NCI-H748 treated with DMSO at 0.1 percent for 48 hours (cell line): ENCODE measurements around the gene P2RY12.
"Not testable (repeated sequence)": the region's sequence is repeated elsewhere in the genome, so short reads cannot be mapped to it uniquely, and the experiment has no call there.

ENCODE experiments used
- DNase-seq: peaks from one replicate; lab custom pipeline; 2025; lab: John Stamatoyannopoulos, UW

Gene P2RY12

DNA sequence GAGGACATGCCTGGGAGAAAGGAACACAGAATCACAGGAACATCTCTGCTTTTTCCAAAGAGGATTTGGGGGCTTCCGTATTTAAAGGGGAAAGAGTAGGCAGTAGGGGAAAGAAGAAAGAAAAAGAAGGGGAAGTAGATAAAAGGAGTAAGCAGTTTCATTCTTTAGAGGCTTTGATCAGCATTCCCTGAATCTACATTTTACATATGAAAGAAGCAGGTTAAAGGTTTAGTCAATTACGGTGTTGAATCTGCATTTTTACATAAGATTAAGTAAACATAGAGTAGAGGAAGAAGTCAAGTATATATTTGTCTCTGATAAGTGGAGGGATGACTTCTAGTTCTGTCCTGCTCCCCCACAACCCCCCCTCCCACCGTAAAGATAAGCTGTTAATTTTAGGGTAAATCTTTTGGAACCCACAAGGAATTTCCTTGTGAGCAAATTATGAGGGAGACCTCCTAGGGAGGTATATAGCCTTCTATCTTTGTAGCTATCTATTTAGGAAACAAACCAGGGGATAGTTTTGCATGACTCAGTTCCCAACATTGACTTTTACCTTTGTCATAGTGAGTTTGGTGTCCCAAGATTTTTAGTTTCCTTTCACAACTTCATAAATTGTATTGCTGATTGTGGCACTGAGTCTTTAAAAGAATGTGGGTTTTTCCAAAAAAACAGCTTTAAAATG lies 8.7 kb upstream of the P2RY12 start:
- DNase-seq = no peak

DNA sequence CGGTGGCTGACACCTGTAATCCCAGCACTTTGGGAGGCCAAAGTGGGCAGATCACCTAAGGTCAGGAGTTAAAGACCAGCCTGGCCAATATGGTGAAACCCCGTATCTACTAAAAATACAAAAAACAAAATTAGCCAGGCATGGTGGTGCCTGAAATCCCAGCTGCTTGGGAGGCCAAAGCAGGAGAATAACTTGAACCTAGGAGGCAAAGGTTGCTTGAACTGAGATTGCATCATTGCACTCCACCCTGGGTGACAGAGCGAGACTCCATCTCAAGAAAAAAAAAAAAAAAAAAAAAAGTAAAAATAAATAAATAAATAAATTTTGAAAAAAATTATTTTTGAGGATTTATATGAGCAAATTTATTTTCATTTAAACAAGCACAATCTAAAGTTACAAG lies 7.6 kb upstream of the P2RY12 start:
- DNase-seq = not testable (repeated sequence)

DNA sequence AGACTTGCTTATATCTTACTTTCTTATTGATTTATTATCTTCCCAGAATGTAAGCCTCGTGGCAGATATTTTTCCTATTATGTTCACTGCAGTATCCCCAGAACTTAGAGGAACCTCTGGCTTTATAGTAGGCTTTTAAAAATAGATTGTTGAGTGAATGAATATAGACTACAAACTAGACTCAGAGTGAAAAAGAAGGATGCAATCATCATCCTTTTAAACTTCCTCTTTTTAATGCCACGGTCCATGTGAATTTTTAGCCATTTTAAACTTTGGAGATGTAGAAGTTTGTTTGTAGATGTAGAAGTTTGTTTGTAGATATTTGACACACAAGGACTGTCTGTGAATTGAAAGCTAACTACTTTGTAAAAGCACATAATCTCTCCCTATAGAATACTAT lies 7.2 kb upstream of the P2RY12 start:
- no peak for DNase-seq

DNA sequence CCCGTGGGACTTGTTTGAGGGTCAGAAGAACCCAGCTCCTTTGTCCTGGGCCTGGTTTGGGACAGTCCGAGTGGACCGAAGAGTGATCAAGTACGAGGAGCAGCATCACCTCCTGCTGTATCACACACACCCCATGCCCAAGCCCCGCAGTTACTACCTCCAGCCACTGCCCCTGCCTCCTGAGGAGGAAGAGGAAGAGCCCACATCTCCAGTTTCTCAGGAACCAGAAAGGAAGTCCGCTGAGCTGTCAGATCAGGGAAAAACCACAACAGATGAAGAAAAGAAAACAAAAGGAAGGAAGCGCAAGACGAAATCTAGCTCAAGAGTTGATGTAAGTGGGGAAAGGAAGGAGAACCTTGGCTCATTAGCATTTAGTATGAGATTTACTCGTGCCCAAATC lies 3.3 kb upstream of the P2RY12 start:
- no peak for DNase-seq

DNA sequence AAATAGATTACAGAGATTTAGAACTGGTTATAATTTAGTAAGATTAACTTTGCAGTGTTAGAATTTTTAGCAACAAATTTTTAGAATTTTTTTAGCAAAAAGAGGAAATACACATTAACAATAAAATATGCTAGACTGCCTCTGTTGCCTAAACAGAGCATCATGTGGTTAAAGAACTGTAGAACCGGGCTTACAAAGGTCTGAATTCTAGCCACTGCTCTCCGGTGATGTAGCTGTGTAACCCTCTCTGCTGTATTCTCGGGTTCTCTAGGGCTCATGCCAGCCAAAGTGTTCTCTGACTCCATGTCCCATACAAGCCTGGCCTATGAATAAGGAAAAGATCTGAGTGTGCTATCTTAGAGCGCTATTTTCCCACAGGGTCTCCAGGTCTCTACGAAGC lies 2.9 kb upstream of the P2RY12 start:
- DNase-seq = no peak

DNA sequence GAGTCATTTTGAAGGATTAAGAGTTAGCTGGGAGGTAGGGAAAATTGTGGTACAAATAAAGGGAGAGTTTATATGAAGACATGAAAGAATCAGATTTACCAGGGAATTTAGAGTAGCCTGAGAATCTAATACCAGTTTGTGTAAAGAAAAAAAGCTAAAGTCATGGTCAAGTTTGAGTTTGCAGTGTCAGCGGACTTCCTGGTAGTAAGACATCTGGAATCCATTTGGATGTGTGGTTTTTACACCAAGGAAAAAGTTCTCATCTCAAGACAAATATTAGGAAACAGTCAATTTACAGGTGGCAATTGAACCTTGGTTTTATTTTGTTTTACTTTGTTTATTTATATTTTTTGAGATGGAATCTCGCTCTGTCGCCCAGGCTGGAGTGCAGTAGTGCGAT lies 1.5 kb upstream of the P2RY12 start:
- no peak for DNase-seq

DNA sequence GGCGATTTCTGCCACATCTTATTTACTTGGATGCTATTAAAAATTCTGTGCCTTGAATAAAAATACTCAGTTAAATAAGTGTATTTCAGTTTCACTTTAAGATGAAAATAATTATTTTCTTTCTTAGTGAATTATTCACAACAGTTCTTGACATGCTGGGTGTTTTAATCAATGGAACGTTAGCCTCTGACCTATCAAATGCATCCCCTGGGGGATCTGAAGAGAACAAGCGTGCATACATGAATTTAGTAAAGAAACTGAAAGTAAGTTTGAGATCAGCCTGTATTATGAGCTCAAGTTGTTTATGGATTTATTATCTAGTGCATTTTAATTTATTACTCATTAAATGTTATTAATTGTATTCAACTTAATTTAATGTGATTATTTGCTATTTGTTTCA lies 597 bp downstream of the P2RY12 start:
- DNase-seq = no peak

DNA sequence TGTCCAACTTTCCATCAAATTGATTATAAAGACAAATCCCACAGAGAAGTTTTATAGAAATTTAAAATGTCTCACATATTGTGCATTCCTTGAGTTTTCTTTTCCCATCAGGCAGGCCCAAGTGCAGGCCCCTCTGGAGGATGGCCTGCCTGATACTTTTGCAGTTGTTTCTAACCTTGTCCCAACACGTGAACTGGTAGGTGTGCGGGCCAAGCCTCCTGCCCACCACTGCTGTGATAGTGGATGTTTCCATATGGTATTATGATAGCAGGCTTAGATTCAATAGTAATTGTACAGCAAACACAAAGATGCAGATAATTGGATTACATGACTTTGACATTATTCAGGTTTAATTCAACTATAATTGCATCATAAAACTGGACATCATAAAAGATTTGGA lies 1.4 kb downstream of the P2RY12 start:
- DNase-seq = no peak

DNA sequence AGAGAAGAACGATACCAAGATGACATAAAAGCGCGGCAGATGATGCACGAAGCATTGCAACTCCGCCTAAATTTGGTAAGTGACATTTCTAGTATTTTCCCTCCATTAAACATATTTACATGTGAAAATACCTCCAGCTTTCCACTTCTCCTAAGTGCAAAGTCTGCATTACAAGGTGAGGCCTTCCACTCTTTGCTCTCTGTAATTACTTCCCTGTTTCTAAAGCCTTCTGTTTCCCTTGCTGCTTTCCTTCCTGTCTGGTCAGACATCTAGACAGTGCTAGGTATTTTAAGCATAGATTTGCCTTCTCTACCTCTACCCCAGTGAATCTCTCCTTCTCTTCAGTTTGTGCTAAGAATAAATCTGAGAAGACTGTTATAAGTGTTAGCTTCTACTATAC lies 1.9 kb downstream of the P2RY12 start:
- DNase-seq = no peak

DNA sequence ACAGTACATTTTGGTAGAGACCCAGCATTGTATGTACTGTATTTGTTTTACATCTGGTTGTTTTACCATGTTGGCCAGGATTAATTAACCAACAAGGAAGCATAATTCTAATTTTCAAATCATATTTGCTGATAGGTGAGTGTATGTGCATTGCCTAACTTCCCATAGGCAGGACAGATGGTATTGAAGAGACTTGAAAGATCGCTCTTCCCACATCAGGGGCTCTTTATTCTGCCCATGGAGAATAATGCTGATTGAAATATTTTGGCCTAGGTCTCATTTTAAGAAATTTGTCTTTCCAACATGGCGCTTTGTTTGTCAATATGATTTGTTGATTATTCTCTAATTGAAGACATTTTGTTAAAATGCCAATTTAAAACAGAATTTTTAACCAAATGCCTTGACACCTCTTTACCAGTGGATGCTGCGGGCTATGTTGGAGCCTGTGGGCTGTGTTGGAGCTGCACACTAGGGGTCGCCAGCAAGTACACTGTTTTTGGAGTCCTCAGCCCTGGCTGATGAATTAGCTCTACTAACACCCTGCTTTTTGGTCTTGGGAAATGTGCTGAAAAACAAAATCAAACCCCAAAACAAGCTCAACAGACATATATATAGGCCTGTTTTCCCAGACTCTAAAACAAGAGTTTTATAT lies 5.3 kb downstream of the P2RY12 start:
- no peak for DNase-seq

DNA sequence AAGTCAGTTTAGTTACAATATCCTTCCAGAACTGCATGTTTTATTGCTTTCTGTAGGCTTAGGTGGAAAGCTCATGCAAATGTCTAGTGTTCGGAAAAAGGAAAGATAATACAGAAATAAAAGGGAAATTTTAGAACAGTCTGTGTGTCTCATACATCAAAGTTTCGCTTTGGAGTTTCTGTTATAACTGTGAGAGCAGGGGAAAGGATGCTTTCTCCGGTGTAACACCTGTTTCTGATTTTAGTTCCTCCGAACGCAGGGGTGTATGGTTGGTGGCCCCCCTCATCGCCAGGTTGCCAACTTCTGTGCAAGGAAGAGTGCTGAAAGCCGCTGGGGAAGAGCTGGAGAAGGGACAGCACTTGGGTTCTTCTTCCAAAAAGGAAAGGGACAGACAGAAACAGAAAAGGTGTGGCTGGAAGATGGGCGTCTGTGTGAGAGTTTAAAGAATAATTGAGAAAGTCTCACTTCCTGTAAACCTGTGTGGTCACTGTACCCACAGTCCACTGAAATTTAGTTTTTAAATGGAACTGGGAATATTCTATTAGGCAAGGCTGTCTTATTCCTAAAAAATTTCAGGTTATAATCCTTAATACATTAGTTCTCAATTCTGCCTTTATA lies 6.7 kb downstream of the P2RY12 start:
- no peak for DNase-seq

DNA sequence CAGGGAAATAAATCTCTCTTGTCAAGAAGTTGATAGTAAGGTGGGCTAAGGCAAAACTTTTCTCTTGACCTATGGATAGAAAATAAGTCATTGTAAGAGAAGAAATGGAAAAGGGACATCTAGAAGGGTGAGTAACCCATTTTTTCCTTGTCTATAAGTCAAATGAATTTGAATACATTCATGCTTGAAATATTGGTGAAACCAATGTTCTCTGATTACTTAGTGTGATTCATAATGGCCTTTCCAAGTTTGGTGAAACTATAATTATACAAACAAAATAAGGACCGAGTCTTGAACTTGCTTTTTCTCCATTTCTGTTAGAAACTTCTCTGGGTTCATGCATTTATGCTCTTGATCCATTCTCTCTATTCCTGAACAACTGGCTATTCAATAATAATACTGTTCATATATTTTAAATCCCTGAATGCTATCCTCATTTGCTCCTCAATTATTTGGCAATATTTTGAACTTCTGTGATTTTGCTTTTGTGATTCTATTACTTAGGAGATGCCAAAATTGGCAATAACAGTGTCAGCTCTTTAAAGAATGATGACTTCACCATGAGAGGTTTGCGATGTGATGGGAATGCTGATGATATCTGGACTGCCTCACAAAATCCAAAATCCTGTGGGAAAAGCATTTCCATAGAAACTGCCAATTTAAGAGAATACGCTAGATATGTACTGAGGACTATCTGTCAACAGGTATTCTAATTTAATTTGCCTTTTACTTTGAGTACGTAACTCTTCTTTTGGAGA lies 12.3 kb downstream of the P2RY12 start:
- DNase-seq = no peak

DNA sequence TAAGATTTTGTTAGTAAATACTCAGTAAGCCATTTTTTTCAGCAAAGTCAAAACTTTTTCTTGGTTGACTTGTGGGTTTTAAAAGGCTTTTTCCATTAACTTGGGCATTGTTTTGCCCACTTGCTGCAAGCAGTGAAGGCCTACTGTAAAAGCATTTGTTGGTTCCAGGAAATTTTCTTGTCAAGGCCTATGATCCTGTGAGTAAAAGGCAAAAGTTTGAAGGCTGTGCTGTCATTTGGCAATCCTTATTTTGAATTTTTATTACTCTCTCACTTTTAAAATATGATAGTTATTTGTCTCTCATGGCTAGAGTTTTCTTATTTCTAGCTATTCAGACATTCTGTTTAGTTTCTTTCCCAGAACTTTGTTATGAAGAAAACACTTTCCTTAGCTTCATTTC lies 13.0 kb downstream of the P2RY12 start:
- no peak for DNase-seq

DNA sequence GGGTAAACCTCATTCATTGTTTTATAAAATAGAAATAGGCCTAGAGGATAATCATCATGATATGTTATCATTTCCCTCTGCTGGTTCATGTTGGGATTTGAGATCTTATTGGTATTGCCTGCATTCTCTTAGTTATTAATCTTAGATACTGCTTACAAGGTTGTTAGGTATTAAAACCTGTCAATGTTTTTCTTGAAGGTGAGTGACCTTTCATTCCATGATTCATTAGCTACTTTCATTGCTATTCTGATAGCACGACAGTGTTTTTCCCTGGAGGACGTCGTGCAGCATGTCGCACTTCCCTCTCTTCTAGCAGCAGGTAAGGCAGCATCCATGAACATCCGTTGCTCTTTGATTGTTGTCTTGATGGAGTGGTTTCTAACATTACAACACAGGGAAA lies 17.1 kb downstream of the P2RY12 start:
- no peak for DNase-seq

DNA sequence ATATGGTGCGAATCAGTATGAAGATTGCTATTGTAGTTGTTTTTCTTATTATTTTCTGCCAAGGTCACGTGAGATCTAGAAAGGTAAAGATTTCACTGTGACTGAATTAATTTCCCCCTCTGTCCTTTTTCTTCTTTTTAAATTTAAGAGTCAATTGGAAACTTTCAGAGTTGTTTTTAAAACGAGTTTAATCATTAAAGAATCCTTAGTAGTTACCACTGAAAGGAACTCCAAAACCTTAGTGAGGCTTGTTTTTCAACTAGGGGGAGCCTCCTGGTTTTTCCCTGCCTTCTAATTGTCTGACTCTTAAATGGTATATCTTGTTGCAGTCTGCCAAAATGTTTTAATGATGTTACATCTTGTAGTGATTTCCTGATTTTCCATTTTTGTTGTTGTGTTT lies 17.6 kb downstream of the P2RY12 start:
- DNase-seq = no peak

DNA sequence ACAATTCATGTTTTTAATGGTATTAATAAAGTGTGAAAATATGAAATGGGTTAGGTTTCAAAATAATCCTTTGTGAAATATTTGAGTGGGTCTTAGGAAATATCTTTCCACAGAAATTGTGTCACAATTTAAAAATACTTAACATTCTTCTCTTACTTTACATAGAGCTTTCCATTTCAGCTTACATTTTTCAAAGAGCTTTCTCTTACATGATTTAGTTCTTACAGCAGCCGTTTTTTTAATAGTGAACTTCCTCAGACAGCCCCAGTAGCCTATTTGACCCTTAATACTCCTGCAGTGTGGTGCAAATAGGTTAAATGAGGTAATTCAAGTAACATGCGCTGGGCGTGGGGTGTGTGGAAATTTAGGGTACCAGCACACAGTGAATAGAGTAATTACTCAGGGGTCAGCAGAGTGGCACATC lies 21.8 kb downstream of the P2RY12 start:
- DNase-seq = no peak

DNA sequence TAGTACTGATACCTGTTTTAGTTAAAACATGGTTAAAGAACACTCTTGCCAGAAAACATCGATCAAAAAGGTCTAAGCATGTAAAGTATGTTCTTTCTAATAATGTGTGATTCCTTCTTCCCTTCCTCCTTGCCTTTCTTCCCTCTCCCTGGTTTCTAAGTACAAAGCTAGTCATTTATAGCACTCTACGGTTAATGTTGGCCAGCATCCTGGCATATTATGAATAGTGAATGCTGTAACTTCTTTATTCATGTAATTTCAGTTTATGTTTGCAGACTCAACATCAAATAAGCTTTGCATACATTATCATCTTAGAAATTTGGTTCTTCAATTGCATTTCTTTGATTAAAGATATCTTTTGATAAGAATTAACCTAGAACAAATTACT lies 27.1 kb downstream of the P2RY12 start:
- no peak for DNase-seq

DNA sequence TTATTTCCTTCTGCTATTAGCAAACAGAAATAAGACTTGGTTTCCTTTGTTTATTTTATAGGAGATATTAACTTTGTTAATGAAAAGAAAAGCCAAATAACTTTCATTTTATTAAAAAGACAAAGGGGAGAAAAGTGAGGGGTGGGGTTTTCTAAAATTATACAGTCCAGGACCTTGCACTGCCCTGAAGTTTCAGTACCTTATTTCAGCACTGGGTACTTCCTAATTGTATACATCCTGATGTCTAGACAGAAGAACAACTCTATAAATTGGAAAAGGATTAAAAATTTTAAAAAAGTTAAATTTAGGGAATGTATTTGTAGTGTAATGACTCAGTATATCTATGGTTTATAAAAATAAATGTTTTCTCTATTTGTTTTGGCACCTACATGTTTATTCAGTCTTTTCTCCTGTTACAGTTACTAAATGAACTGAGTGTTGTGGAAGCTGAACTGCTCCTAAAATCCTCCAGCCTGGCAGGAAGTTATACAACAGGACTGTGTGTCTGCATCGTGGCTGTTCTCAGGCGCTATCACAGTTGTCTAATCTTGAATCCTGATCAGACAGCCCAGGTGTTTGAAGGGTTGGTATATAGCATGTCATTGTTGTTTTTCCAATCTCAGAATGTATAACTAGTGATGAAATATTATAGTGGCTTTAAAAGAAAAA lies 27.6 kb downstream of the P2RY12 start:
- no peak for DNase-seq

DNA sequence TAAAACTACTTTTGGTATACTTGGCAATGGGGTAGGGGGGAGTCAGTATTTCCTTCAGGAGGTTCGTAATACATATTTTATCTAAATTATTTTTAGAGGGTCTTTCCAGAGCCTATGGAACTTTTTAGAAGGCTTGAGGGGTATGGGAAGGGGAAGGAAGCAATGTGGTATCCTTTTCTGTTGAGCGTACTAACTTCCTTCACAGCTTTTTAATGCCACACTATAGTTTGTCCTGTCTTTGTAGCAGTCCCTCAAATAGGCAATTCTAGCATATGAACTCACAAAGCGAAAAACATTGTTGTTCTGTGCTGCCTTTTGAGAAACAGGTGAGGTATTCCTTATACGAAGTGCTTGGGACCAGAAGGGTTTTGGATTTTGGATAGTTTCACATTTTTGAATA lies 32.9 kb downstream of the P2RY12 start:
- no peak for DNase-seq

DNA sequence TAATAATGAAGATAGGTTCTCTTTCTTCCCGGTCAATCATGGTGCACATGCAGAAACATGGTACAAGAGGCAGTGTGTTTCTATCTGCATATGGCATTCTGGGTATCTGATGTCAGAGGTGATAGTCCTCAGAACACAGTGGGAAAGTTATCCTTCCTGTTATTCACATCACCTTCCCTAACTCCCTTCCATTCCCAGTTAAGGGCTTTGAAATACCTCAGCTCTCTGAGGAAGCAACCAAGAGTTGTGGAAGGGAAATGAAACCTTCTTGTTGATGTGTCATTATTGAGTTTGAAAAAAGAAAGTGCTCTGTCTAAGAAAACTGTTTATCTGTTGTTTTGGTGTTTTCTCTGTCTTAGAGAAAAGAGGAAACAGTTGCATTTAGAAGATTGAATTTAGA lies 33.3 kb downstream of the P2RY12 start:
- DNase-seq = no peak

DNA sequence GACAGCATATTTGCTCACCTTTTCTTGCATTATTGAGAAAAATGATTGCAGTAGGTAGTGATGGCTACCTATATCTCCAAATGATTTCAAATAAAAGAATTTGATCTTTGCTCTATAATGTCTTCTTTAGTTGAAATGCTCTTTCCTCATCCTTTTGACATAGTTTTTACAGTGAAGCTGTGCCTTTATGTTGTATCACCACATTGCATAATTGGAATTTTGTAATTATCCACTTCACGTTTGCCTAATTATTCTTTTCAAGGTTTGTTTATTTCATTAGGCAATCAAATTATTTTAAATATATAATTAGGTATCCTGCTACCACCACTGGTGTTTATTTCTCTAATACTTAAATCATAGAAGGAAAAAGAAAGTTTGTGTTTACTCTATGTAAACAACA lies 33.9 kb downstream of the P2RY12 start:
- DNase-seq = no peak

DNA sequence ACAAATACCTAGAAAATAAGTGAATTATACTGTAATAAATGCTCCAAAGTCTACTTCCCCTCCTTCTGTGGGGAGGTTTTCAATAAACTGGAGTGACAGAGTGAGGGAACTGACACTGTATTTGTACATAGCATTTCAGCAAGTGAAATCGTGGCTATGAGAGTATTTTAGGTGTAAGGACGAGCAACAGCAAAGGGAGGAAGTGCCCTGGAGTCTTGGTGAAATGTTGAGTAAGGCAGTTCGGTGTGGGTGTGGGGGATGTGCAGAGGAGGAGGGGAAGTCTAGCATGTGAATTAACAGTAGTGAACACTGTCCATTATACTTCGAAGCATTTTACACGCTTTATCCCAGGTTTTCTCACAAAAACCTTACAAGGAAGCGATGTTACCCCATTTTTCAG lies 37.1 kb downstream of the P2RY12 start:
- no peak for DNase-seq
